MM.1S (cell line): ENCODE results near the gene C1QB.

Experiments used
- CTCF ChIP-seq: fragments of 300-600 bp; sonication (generic); IDR thresholded peaks from 2 replicates; pipeline ENCODE4 v1.5.1; 2016; ENCODE audit warnings: antibody characterized with exemption, low read length, mixed read lengths
- EZH2 ChIP-seq: fragments of 300-600 bp; sonication (generic); optimal IDR thresholded peaks from 2 replicates; pipeline ENCODE3; 2017; ENCODE audit warnings: low read depth, mild to moderate bottlenecking, antibody characterized with exemption, low read length, mixed read lengths

GRCh38 chr1:22607154-22607553, 45.9 kb upstream of the C1QB start:
- no peak for TF ChIP-seq CTCF
- TF ChIP-seq EZH2, result no peak
